ENCODE data around the gene PLAGL1.
A peak's percentile ranks its signal among the peaks of the same experiment; 100 is the strongest.
"Not testable (repeated sequence)": the region's sequence is repeated elsewhere in the genome, so short reads cannot be mapped to it uniquely, and the experiment has no call there.

The PLAGL1 gene

DNA sequence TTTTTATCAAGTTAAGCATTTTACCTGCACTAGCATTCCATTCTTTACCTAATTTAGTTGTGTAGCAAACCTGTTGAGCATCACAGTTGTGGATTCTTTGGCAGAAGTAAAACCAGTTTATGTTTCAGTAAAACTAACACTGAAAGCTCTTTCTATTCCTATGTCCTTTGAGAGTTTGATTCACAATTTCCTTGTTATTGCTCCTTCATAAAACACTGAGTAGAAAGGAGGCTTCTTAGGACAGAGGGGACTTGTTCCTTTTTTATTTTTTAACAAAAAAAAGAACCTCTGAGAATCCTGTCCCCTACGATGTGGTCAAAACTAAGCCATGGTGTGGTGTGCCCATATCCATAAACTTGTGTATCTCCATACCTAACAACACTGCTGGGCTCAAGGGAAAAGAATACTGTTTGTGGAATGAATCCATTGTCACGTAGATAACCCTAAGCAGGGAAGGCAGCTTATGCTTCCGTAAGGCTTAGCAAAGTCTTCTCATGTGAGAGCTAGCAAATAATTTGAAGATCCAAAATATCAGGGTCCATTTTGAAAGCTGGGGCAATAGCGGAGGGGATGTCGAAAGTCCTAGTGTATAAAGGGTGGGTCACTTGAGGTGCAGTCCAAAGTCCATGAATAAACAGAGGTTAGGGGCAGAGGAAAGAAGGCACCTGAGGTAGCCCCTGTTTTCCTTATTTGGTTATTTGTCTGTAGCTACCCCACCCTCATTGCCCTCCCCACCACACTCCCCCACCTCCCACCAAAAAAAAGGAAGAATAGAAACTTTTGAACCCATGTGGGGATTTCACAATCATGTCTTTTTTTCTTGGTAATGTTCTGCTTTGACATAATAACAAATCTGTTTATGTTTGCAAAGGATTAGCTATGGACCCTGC is 71.0 kb downstream of the PLAGL1 start:
- DNase-seq (ENCODE audit: low spot score) = no peak

DNA sequence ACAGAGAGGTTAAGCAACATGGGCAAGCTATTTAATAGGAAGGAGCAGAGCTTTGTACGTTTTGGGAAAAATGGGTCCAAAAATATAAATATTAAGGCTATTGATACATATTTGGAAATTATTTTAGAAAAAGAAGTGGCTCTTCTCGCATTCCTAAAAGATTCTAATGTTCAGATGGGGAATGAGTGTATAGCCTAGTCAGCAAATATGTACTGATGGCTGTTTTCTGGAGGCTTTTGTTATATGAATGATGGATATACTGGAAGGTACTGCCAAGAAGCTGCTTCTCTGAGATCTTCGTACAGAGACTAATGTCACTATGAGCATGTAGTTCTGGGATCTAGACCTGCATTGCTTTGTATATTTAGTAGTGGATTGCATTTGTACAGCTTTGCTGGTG is 71.7 kb downstream of the PLAGL1 start:
- no peak for DNase-seq (ENCODE audit: low spot score)

DNA sequence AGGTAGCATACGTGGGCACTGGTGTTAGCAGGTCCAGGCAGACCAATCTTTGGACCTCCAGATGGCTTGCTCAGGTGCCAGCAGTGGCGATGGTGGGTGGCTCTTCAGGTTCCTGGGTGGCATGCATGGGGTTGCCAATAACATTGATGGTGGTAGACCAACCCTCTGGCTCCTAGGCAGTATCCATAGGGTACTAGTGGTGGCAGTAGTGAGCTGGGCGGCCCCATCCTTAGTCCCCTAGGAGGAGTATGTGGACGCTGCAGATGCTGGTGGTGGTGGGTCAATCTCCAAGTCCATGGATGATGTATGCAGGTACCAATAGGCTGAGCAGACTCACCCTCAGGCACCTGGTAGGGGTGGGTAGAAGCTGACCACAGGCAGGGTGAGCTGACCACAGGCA is 73.2 kb downstream of the PLAGL1 start:
- DNase-seq (ENCODE audit: low spot score) = no peak

DNA sequence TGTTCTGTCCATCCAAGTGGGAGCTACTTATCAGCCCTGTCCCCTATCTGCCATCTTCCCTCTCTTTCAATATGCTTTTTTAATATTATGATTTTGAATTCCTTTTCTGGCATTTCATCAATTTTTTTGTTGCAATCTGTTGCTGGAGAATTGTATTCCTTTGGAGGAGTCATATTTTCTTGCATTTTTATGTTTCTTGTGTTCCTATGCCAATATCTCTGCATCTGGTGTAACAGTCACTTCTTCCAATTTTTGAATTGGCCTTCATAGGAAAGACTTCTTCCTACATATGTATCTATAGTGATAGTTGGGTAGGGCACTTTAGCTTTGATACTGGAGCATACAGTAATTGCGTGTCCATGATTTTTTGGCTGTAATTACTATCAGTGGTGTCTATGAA is 73.7 kb downstream of the PLAGL1 start:
- DNase-seq (ENCODE audit: low spot score) = no peak

DNA sequence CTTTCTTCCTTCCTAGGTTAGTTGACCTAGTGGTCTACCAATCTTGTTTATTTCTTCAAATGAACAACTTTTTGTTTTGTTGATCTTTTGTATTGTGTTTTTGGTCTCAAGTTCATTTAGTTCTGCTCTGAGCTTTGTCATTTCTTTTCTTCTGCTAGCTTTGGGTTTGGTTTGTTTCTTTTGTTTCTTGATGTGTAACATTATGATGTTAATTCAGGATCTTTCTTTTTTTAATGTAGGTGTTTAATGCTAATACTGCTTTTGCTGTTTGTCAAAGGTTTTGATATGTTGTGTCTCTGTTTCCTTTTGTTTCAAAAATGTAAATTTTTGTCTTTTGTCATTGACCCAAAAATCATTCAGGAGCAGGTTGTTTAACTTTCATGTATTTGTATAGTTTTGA is 78.1 kb downstream of the PLAGL1 start:
- DNase-seq (ENCODE audit: low spot score) = no peak

DNA sequence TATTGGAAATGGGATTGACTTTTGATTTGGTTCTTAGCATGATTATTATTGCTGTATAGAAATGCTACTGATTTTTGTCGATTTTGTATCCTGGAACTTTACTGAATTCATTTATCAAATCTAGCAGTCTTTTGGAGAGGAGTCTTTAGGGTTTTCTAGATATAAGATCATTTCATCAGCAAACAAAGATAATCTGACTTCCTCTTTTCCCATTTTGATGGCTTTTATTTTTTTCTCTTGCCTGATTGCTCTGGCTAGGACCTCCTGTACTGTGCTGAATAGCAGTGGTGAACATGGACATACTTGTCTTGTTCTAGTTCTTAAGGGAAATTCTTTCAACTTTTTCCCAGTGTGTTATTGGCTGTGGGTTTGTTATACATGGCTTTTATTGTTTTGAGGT is 79.2 kb downstream of the PLAGL1 start:
- no peak for DNase-seq (ENCODE audit: low spot score)

DNA sequence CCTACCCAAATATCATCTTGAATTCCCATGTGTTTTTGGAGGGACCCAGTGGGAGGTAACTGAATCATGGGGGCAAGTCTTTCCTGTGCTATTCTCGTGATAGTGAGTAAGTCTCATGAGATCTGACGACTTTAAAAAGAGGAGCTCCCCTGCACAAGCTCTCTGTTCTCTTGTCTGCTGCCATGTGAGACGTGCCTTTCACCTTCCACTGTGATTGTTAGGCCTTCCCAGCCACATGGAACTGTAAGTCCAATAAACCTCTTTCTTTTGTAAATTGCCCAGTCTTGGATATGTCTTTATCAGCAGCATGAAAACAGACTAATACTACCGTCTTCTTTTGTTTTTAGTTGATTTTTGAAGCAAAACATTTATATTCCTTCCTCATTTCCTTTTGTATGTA is 91.0 kb downstream of the PLAGL1 start:
- DNase-seq (ENCODE audit: low spot score) = not testable (repeated sequence)

DNA sequence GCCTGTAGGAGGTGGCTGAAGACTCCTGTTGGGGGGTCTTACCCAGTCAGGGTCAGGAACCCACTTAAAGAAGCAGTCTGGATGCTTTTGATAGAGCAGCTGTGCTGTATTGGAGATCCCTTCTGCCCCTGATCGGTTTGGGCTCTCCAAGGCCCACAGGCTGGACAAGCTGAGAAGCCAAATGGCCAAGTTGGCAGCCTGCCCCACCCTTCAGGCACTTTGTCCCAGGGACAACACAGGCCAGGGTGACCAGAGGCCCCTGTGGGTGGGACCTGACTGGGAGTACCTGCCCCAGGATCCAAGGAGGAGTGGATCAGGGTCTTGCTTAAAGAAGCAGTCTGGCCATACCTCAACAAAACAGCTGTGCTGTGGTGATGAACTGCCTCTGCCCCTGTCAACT is 95.4 kb downstream of the PLAGL1 start:
- no peak for DNase-seq (ENCODE audit: low spot score)

DNA sequence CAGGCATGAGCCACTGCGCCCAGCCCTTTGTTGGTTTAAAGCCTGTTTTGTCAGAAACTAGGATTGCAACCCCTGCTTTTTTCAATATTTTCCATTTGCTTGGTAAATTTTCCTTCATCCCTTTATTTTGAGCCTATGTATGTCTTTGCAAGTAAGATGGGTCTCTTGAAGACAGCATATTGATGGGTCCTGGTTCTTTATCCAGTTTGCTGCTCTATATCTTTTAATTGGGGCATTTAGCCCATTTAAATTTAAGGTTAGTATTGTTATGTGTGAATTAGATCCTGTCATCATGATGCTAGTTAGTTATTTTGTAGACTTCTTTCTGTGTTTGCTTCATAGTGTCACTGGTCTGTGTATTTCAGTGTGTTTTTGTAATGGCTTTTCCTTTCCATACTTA is 97.0 kb downstream of the PLAGL1 start:
- DNase-seq (ENCODE audit: low spot score) = no peak

DNA sequence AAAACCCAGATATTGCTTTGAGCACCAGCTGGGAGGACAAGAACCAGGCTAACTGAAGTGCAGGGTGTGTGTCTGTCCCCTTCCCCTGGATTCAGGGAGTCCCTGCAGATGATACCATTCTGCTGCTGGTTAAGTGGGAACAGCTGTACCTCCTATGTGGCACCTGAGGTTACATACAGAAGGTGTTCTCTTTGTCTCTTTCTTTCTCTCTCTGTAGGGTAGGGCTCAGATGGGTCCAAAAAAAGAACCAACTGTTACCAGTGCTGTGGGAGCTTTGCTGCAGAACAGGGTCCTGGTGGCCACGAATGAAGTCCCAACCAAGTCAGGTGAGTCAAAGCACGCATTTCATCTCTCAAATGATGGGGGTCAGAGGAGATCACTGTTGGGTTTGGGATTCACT is 105.2 kb downstream of the PLAGL1 start:
- DNase-seq (ENCODE audit: low spot score) = no peak

DNA sequence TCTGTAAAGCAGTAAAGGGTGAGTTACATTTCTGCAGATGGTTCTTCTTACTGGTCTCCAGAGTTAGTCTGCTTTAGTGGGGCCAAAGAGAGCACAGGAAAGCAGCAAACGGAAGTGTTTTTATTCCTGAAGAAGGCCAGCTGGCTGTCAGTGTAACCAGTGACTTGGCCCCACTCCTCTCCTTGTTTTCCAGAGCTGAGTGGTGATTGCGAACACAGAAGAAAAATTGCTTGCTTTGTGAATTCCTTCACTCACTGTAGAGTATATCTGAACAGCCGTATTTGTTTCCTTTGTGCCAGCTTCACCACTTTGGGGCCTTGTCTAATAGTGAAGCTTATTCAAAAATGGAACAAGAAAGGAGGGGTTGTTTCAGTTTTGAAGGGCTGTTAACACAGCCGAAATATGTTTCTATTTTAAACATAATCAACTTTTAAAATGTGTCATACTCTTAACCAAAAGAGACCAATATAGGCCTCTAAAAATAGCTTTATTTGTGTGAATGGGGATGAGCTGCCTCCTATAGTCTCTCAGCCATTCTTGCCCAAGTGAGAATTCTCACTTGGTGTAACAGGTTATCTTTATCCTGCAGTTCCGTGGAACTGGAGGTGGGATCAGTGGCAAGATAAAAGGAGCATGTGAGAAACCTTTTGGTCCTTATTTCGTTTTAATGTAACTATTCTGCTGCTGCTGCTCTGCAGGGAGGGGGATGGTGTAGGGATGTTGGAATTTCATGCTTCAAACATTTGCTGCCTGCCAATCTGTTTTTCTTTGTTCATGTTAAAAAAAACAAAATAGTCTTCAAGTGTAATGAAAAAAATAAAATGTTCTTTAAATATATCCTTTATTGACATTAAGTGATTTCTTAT is 105.9 kb downstream of the PLAGL1 start:
- peak; percentile 7 for DNase-seq (ENCODE audit: low spot score)

DNA sequence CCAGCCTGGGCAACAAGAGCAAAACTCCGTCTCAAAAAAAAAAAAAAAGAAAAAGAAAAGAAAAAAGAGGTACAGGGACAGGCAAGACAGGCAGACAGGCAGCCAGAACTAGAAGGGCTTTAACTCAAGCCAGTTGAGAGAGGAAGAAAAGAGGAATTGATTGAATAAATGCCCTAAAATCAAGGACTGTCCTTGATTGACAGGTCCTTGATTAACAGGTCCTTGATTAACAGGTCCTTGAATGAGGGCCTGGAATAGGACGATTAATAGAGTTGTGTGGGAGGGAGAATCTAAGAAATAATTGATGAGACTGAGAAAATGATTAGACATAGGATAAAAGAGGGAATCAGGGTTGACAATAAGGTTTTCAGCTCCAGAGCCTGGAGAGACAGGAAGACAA is 107.7 kb downstream of the PLAGL1 start:
- no peak for DNase-seq (ENCODE audit: low spot score)

DNA sequence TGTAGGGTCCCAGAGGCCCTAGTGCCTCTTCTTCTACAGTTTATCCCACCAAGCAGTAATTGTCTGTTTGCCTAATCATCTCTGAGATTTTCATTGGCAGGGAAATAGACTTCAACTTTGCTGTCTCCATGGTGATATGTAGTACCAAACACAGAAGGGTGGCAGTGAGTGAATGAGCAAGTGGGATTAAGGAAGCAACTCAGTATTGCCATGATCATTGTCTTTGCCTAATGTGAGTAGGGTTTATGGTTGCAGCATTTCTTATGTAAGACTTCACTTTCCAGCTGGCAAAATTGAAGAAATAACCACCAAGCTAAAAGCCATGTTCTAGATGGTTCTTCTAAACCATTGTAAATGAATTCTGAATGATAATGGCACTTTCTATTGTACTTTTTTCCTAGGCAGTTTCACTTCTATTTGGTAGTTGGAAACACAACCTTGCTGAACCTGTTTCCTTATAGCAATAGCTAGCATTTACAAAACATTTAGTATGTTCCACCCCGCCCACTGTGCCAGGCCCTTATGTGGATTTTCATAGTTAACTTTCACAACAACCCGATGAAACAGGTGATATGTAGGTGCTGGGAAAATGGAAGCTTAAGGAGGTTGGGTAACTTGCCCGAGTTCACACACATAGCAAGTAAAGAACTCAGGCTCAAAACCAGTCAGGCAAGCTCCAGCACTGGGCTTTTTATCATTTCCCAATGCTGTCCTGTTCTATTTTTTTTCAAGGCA is 111.8 kb downstream of the PLAGL1 start:
- DNase-seq (ENCODE audit: low spot score) = no peak

DNA sequence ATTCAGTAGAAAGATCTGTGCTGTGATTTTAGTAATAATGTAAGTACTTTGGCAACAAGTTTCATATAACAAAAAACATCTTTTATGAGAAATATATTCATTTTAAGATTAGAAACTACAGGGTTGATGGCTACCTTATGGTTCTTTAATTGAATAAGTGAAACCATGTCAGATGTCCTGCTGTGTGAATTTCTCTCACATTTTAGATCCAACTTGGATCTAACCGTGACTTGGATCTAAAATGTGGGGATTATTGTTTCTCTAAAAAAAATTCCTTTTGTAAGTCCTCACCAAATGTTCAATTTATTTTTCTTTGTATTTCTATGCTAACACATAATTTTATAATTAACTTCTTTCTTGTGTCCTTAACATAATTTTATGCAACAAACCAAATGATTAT is 113.4 kb downstream of the PLAGL1 start:
- no peak for DNase-seq (ENCODE audit: low spot score)
